ENCODE results near the gene FCAMR.

GRCh38 chr1:206969090-206969489, 1.2 kb downstream of the FCAMR start:
- TF ChIP-seq ZNF274 (IDR thresholded peaks at IDR 0.05; ENCODE audit: low read depth, low read length) (no peak), YY1 (IDR thresholded peaks at IDR 0.05; ENCODE audit: insufficient read depth, insufficient read length) (no peak), SUZ12 (IDR thresholded peaks at IDR 0.05; ENCODE audit: extremely low read depth, insufficient read depth, insufficient read length) (no peak)

All from NT2/D1 (cell line).